H1 (cell line): ENCODE results near the gene SERGEF. TPM values are rescaled to one million over a fixed set of nuclear protein-coding genes. Genes with fewer than 3 reads are reported as not detected.

Experiments used
- CTCF ChIA-PET: fragments of 300-600 bp; sonication (Branson Sonifier 250); formaldehyde crosslinking; loops from one replicate; lab custom pipeline; 2021; ENCODE audit not compliant: partially characterized antibody; lab: Charles Lee
- POLR2A ChIA-PET: fragments of 300-600 bp; sonication (Branson Sonifier 250); formaldehyde crosslinking; loops from one replicate; lab custom pipeline; 2021; ENCODE audit warnings: inconsistent platforms; ENCODE audit not compliant: partially characterized antibody; lab: Charles Lee
- DNase-seq, 2 experiments: peaks; one replicate each; pipeline versions ENCODE4 v3.0.0 to v3.0.0-alpha.2; 2010 to 2022; ENCODE audit warnings: low spot score in 2 of 2, low read depth in 1 of 2, mixed read lengths in 1 of 2
- FAIRE-seq: peaks from 2 replicates; lab custom pipeline; 2011; peaks lifted over from hg19 to GRCh38; lab: Jason Lieb, UNC
- H2AFZ ChIP-seq: 2 replicates; pipeline ENCODE4 v1.8.1; 2012; ENCODE audit warnings: low read length, inconsistent platforms
- H2AK5ac ChIP-seq: 2 replicates; pipeline ENCODE4 v1.6.1; 2013; ENCODE audit warnings: low read depth, low read length
- H2BK120ac ChIP-seq: replicated peaks from 2 replicates; pipeline ENCODE3; 2013; ENCODE audit warnings: low read depth, low read length, inconsistent platforms
- H2BK12ac ChIP-seq: 2 replicates; pipeline ENCODE4 v1.6.1; 2013; ENCODE audit warnings: low read depth, low read length
- H2BK15ac ChIP-seq: 2 replicates; pipeline ENCODE4 v1.6.1; 2013; ENCODE audit warnings: low read length
- H2BK20ac ChIP-seq: 2 replicates; pipeline ENCODE4 v1.6.1; 2013; ENCODE audit warnings: low read length
- H2BK5ac ChIP-seq: 2 replicates; pipeline ENCODE4 v1.6.1; 2013; ENCODE audit warnings: low read depth, low read length
- H3K14ac ChIP-seq: 2 replicates; pipeline ENCODE4 v1.6.1; 2013; ENCODE audit warnings: inconsistent platforms; ENCODE audit not compliant: insufficient read length
- H3K18ac ChIP-seq: 2 replicates; pipeline ENCODE4 v1.6.1; 2013; ENCODE audit warnings: low read length; ENCODE audit errors: extremely low read depth
- H3K23ac ChIP-seq: 2 replicates; pipeline ENCODE4 v1.6.1; 2013; ENCODE audit warnings: inconsistent platforms; ENCODE audit not compliant: insufficient read length
- H3K23me2 ChIP-seq: 2 replicates; pipeline ENCODE4 v1.6.1; 2013; ENCODE audit warnings: low read depth, low read length
- H3K27ac ChIP-seq: 2 replicates; pipeline ENCODE4 v1.6.1; 2011; ENCODE audit warnings: low read depth, low read length, inconsistent platforms
- H3K27me3 ChIP-seq, 4 experiments: replicated peaks in 1 of 4; 1 replicate in 1 of 4; 2 replicates in 3 of 4; pipeline versions ENCODE4 v1.6.1 to v1.8.1; 2011 to 2013; ENCODE audit warnings: low read length in 3 of 4, mild to moderate bottlenecking in 3 of 4, inconsistent platforms in 2 of 4, mixed read lengths in 2 of 4, moderate library complexity in 1 of 4; ENCODE audit not compliant: control insufficient read depth in 3 of 4, insufficient read depth in 3 of 4; ENCODE audit errors: extremely low read depth in 1 of 4
- H3K36me3 ChIP-seq, 4 experiments: 2 replicates each; pipeline versions ENCODE4 v1.6.1 to v1.8.1; 2011 to 2013; ENCODE audit warnings: mild to moderate bottlenecking in 4 of 4, low read length in 3 of 4, moderate library complexity in 2 of 4, control low read depth in 1 of 4, inconsistent platforms in 1 of 4; ENCODE audit not compliant: insufficient read depth in 4 of 4, control insufficient read depth in 2 of 4
- H3K4ac ChIP-seq: replicated peaks from 2 replicates; pipeline ENCODE3; 2013; ENCODE audit warnings: low read length, low read depth, mixed read lengths, inconsistent platforms; ENCODE audit not compliant: insufficient read length
- H3K4me1 ChIP-seq, 4 experiments: replicated peaks in 1 of 4; 1 replicate in 1 of 4; 2 replicates in 3 of 4; pipeline versions ENCODE4 v1.6.1 to v1.8.1; 2011 to 2013; ENCODE audit warnings: low read length in 3 of 4, inconsistent platforms in 2 of 4, mixed read lengths in 1 of 4; ENCODE audit not compliant: insufficient read depth in 4 of 4, control insufficient read depth in 3 of 4
- H3K4me2 ChIP-seq, 2 experiments: 2 replicates each; pipeline versions ENCODE4 v1.6.1 to v1.8.1; 2011 to 2013; ENCODE audit warnings: low read depth in 2 of 2, low read length in 2 of 2, control low read depth in 1 of 2, inconsistent platforms in 1 of 2, mild to moderate bottlenecking in 1 of 2; ENCODE audit not compliant: insufficient read depth in 1 of 2
- H3K4me3 ChIP-seq, 4 experiments: fragments of 200-600, 300-600 bp in 1 of 4; sonication (generic), shearing (Covaris generic), sonication (Bioruptor Twin) in 1 of 4; 2 replicates each; pipeline versions ENCODE4 v1.5.1 to v1.8.1; 2011 to 2016; ENCODE audit warnings: low read length in 4 of 4, low read depth in 3 of 4, control low read depth in 2 of 4, inconsistent platforms in 2 of 4, mild to moderate bottlenecking in 2 of 4, mixed read lengths in 1 of 4, moderate library complexity in 1 of 4; ENCODE audit not compliant: insufficient read depth in 2 of 4; ENCODE audit errors: extremely low read depth in 1 of 4
- H3K56ac ChIP-seq: replicated peaks from 2 replicates; pipeline ENCODE3; 2013; ENCODE audit warnings: low read depth, mild to moderate bottlenecking, mixed read lengths, low read length, inconsistent platforms; ENCODE audit not compliant: insufficient read length
- H3K79me1 ChIP-seq: 2 replicates; pipeline ENCODE4 v1.6.1; 2013; ENCODE audit warnings: low read depth, low read length, control low read depth
- H3K79me2 ChIP-seq, 2 experiments: 2 replicates each; pipeline versions ENCODE4 v1.6.1 to v1.8.1; 2012 to 2013; ENCODE audit warnings: low read length in 2 of 2, mild to moderate bottlenecking in 2 of 2, inconsistent platforms in 1 of 2; ENCODE audit not compliant: insufficient read depth in 2 of 2, control insufficient read depth in 1 of 2
- H3K9ac ChIP-seq, 4 experiments: replicated peaks in 1 of 4; 1 replicate in 1 of 4; 2 replicates in 3 of 4; pipeline versions ENCODE4 v1.6.1 to v1.8.1; 2011 to 2013; ENCODE audit warnings: low read depth in 3 of 4, low read length in 3 of 4, control low read depth in 2 of 4, mild to moderate bottlenecking in 2 of 4, moderate library complexity in 2 of 4, inconsistent platforms in 1 of 4; ENCODE audit errors: extremely low read depth in 1 of 4
- H3K9me3 ChIP-seq, 2 experiments: 2 replicates each; pipeline versions ENCODE4 v1.6.1 to v1.8.1; 2012 to 2013; ENCODE audit warnings: mild to moderate bottlenecking in 2 of 2, moderate library complexity in 2 of 2, control low read depth in 1 of 2, inconsistent platforms in 1 of 2, low read depth in 1 of 2, low read length in 1 of 2, mixed read lengths in 1 of 2; ENCODE audit not compliant: insufficient read depth in 2 of 2
- H4K20me1 ChIP-seq, 2 experiments: replicated peaks in 1 of 2; 2 replicates each; pipeline versions ENCODE3 to v1.8.1; 2011 to 2013; ENCODE audit warnings: inconsistent platforms in 2 of 2, low read length in 2 of 2, mild to moderate bottlenecking in 1 of 2; ENCODE audit not compliant: insufficient read depth in 2 of 2, control insufficient read depth in 1 of 2
- H4K5ac ChIP-seq: 2 replicates; pipeline ENCODE4 v1.6.1; 2013; ENCODE audit warnings: low read length, low read depth, mixed read lengths, inconsistent platforms; ENCODE audit not compliant: insufficient read length
- H4K8ac ChIP-seq: 2 replicates; pipeline ENCODE4 v1.8.0; 2013; ENCODE audit warnings: mild to moderate bottlenecking, moderate library complexity, low read length, inconsistent platforms; ENCODE audit not compliant: insufficient read depth; ENCODE audit errors: extremely low read depth
- H4K91ac ChIP-seq: replicated peaks from 2 replicates; pipeline ENCODE3; 2013; ENCODE audit warnings: low read length, mixed read lengths, inconsistent platforms; ENCODE audit not compliant: insufficient read length
- SIX5 ChIP-seq: IDR thresholded peaks from 2 replicates; pipeline ENCODE4 v1.6.1; 2011; ENCODE audit warnings: mild to moderate bottlenecking, low read depth, low read length
- WGBS, 2 experiments: shearing (Covaris generic) in 1 of 2; methylation state at CpG; one replicate each; pipeline versions ENCODE4 v1.1.6 to v1.1.7; 2013 to 2015; ENCODE audit warnings: low lambda C conversion rate in 2 of 2, mixed read lengths in 2 of 2, inconsistent platforms in 1 of 2, low coverage in 1 of 2, missing lambda C conversion rate in 1 of 2; ENCODE audit not compliant: insufficient replicate concordance in 2 of 2, insufficient coverage in 1 of 2, insufficient read length in 1 of 2; ENCODE audit errors: extremely low coverage in 1 of 2, missing lambda C conversion rate in 1 of 2; 5-methylcytosine and 5-hydroxymethylcytosine counted together
- polyA plus RNA-seq, 7 experiments: library from polyadenylated mRNA; depleted of rRNA in 3 of 7; stranded (reverse) in 5 of 7; unstranded in 2 of 7; fragments of >200 nt in 5 of 7; fragments of 200-250 nt in 2 of 7; gene quantifications; 1 replicate in 5 of 7; 2 replicates in 1 of 7; 4 replicates in 1 of 7; pipeline versions ENCODE4 v1.2.1 to v1.2.3, GENCODE V29; 2011 to 2013; ENCODE audit warnings: missing spikeins in 2 of 7, mixed read lengths in 2 of 7
- total RNA-seq: library from RNA; stranded (reverse); fragmentation: NEBNext Ultra II Directional; extraction: Animal tissue kit (Norgen Biotek cat#: 25700); gene quantifications from 2 replicates; pipeline ENCODE4 v1.2.1, GENCODE V29; 2021

The SERGEF gene
- total and polyA plus RNA-seq, 2 of the 8 experiments (the other 6 are each of a cell fraction or from before 2014, with no cell fraction given) = 16.6 to 28.8 TPM

- no peak overlapping the region for H3K4ac ChIP-seq
- CTCF ChIA-PET = interaction anchor here (0.9 to 4.6 kb wide), 8 partner anchors 8 to 248 kb away, joined by 3 to 37 read pairs (median 3); no protein-coding TSS in a partner anchor
- no peaks in the 10 kb centered on the region for H3K23me2 ChIP-seq
- H3K14ac ChIP-seq = no peak overlapping the region
- H4K5ac ChIP-seq = no peak overlapping the region
- no peak overlapping the region for H3K4me3 ChIP-seq
- 80% methylated on average over 1 of the region's 1 CpG; no CpG with 5 or more reads in 1 of the 2 experiments for WGBS, 2 experiments
- FAIRE-seq (no peak), DNase-seq (no peak)
- no peak overlapping the region for H2BK120ac ChIP-seq
- H2BK20ac ChIP-seq = no peak overlapping the region
- peaks cover 2 to 3% of the 10 kb centered on the region in 2 experiments for H4K20me1 ChIP-seq
- H2AK5ac ChIP-seq = no peak overlapping the region
- no peak overlapping the region for H3K4me2 ChIP-seq
- no peak overlapping the region for H4K8ac ChIP-seq
- no peak overlapping the region for H4K91ac ChIP-seq
- H3K9ac ChIP-seq = no peak overlapping the region
- H3K36me3 ChIP-seq = peaks cover 2 to 10% (median 3%) of the 10 kb centered on the region in 4 experiments
- no peak overlapping the region for H2BK15ac ChIP-seq
- no peaks in the 10 kb centered on the region for H3K27me3 ChIP-seq
- no peaks in the 10 kb centered on the region for H3K4me1 ChIP-seq
- no peaks in the 10 kb centered on the region for H3K79me2 ChIP-seq
- no peak for TF ChIP-seq SIX5
- TF ChIP-seq, all 59 proteins: peak for 0
- H3K56ac ChIP-seq = no peak overlapping the region
- H3K18ac ChIP-seq = no peak overlapping the region
- H3K23ac ChIP-seq = no peak overlapping the region
- no peaks in the 10 kb centered on the region for H3K79me1 ChIP-seq
- H2BK5ac ChIP-seq = no peak overlapping the region
- POLR2A ChIA-PET = no interaction called here
- no peak overlapping the region for H2AFZ ChIP-seq
- no peak overlapping the region for H3K27ac ChIP-seq
- no peak overlapping the region for H2BK12ac ChIP-seq
- no peaks in the 10 kb centered on the region for H3K9me3 ChIP-seq
Measured at GRCh38 chr11:17988465-17988864, 24.4 kb downstream of the SERGEF start.
